PFSK-1 (cell line): Measurements from ENCODE around the gene ZNF787.

ENCODE experiments used
- TAF1 ChIP-seq: IDR thresholded peaks from 2 replicates; pipeline ENCODE4 v1.6.1; 2012; ENCODE audit warnings: low read length, control low read depth, borderline replicate concordance; ENCODE audit not compliant: insufficient read depth
- TF ChIP-seq, protein P1 (sequence below), 2 experiments: IDR thresholded peaks; 2 replicates each; pipeline versions ENCODE4 v1.6.1 to v1.8.0; 2011 to 2012; ENCODE audit warnings: low read depth in 2 of 2, low read length in 2 of 2, control low read depth in 1 of 2, inconsistent platforms in 1 of 2, mild to moderate bottlenecking in 1 of 2, moderate library complexity in 1 of 2; ENCODE audit not compliant: insufficient read depth in 1 of 2

DNA sequence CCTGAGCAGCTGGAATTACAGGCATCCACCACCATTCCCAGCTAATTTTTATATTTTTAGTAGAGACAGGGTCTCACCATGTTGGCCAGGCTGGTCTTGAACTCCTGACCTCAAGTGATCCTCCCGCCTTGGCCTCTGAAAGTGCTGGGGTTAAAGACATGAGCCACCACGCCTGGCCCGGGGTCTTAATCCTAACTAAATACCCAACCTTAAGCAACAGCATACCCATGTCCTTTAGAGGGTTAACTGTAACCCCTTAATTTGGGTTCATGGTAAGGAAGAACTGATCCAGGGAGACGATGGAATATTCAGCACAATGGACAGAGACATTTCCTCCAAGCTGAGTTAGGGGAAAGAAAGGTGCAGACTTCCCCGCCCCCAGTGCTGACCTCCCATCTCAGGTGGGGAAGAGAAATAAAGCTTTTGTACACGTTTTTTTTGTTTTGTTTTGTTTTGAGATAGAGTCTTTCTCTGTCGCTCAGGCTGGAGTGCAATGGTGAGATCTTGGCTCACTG lies 46.0 kb upstream of the ZNF787 start:
- TF ChIP-seq, protein P1, sequence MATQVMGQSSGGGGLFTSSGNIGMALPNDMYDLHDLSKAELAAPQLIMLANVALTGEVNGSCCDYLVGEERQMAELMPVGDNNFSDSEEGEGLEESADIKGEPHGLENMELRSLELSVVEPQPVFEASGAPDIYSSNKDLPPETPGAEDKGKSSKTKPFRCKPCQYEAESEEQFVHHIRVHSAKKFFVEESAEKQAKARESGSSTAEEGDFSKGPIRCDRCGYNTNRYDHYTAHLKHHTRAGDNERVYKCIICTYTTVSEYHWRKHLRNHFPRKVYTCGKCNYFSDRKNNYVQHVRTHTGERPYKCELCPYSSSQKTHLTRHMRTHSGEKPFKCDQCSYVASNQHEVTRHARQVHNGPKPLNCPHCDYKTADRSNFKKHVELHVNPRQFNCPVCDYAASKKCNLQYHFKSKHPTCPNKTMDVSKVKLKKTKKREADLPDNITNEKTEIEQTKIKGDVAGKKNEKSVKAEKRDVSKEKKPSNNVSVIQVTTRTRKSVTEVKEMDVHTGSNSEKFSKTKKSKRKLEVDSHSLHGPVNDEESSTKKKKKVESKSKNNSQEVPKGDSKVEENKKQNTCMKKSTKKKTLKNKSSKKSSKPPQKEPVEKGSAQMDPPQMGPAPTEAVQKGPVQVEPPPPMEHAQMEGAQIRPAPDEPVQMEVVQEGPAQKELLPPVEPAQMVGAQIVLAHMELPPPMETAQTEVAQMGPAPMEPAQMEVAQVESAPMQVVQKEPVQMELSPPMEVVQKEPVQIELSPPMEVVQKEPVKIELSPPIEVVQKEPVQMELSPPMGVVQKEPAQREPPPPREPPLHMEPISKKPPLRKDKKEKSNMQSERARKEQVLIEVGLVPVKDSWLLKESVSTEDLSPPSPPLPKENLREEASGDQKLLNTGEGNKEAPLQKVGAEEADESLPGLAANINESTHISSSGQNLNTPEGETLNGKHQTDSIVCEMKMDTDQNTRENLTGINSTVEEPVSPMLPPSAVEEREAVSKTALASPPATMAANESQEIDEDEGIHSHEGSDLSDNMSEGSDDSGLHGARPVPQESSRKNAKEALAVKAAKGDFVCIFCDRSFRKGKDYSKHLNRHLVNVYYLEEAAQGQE (IDR thresholded peaks at IDR 0.05; ENCODE audit: insufficient read depth in 1 of 2, low read depth in 2 of 2, low read length in 2 of 2): peak; percentile 84 to 94
- no peak for TF ChIP-seq TAF1
